Epithelial cell of esophagus (primary cell): ENCODE data around the gene ENPEP.
A peak's percentile ranks its signal among the peaks of the same experiment; 100 is the strongest.

Source experiments
- DNase-seq: peaks from one replicate; pipeline ENCODE4 v3.0.0; 2010; ENCODE audit warnings: low read depth
- H3K4me3 ChIP-seq: 2 replicates; pipeline ENCODE4 v1.5.1; 2011; ENCODE audit warnings: mild to moderate bottlenecking, low read length, control low read depth
- CTCF ChIP-seq: IDR thresholded peaks from 2 replicates; pipeline ENCODE4 v1.5.1; 2011; ENCODE audit warnings: low read depth, mild to moderate bottlenecking, low read length, control low read depth, inconsistent platforms; ENCODE audit not compliant: insufficient read depth; ENCODE audit errors: missing control alignments

ENPEP gene

DNA sequence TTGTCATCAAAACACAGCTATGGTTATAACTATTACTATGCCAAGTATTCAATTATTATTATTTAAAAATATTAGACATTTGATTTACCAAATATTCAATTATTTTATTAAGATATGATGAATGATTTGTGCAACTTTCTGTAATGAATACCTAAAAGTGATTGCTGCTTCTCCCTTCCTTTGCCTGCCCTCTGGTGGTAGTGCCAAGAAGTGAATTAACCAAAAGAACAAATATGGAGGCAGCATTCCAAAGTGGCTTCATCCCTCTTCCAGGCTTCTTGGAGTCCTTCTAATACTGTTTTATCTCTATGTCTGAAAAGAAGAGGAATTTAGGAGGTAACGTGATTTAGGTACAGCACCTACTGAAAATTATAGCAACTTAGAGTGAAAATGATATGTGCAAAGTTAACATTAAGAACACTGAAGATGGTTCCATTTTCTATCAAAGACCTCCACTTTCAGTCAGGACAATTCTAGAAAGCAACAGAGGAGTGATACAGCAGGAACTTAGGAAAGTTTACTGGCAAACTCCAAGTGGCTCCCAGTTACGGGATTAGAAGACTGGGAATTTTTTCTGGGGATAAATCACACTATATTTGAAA, 43.0 kb downstream of the ENPEP start:
- TF ChIP-seq CTCF = peak; percentile 91
- H3K4me3 ChIP-seq = no peak overlapping the region
- peak; percentile 43 for DNase-seq

GRCh38 chr4:110520886-110521285, 44.9 kb downstream of the ENPEP start:
- no peak for TF ChIP-seq CTCF
- DNase-seq = no peak
- no peak overlapping the region for H3K4me3 ChIP-seq

- no peak for TF ChIP-seq CTCF
- no peak overlapping the region for H3K4me3 ChIP-seq
These were observed 50.6 kb downstream of the ENPEP start for GRCh38 chr4:110526589-110526988.

DNA sequence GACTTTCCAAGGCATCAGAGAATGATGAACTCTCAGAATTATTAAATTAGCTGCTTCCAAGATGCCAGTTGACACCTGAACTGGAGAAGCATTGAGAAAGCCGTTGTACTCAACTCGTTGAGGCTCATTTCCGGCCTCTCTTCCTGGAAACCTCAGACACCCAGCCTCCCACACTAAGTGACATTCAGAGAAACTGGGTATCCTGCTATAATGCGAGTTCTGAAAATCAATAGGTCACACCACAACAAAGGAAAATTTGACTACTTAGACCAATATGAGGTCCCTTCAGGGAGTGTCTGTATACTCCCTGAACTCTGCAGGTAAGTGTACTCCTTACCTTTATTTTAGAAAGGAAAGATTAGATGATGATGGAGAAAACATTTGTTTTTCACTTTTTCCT, 51.2 kb downstream of the ENPEP start:
- no peak overlapping the region for H3K4me3 ChIP-seq
- TF ChIP-seq CTCF = no peak
- no peak for DNase-seq

More at GRCh38 chr4:110526589-110526988, 50.6 kb downstream of the ENPEP start:
- DNase-seq = no peak

DNA sequence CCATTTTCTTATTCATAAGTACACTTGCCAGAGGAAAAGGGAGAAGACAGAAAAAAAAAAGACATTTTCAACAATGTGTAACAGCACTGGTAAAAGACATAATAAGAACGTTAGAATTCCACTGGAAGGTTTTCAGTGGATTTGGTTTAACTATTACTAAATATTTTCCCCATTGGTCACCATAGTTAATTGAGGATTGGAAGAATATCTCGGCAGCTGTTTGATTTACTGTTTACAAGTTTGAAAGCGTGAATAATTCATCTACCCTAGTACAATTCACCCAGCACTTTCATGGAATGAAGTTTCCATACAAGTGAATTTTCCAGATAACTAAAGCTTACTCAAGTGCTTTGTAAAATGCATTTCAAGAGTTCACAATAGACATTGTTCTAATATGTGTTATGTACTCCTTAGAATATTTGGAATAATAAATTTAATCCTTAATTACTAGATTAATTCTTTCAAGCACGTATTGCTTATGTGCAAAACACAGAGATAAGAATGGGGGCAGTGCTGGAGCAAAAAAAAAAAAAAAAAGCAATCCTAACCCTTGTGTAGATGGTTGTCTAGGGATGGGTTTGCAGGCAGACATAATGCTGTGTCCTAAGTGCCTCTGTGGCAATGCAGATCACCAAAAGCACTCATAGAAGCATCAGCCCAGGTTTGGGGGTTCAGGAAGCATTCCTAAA, 57.1 kb downstream of the ENPEP start:
- no peak for DNase-seq
- no peak for TF ChIP-seq CTCF
- no peak overlapping the region for H3K4me3 ChIP-seq

GRCh38 chr4:110533590-110533910, 57.6 kb downstream of the ENPEP start:
- no peak for TF ChIP-seq CTCF
- H3K4me3 ChIP-seq = no peak overlapping the region
- DNase-seq = no peak

- peak; percentile 97 for DNase-seq
- no peak for TF ChIP-seq CTCF
- H3K4me3 ChIP-seq = no peak overlapping the region
These were observed 58.0 kb downstream of the ENPEP start for GRCh38 chr4:110533940-110534339.
